Pancreas (tissue), 10 donors: ENCODE results near the gene S100B. TPM values are rescaled to one million over a fixed set of nuclear protein-coding genes. Genes with fewer than 3 reads are reported as not detected.

ENCODE experiments used
- ATAC-seq, 4 donors: fragments of 200-7000 bp; cut with Tn5 transposase; one replicate each; pipeline versions ENCODE4 v1.8.0 to v1.9.1; 2020; ENCODE audit warnings: mild to moderate bottlenecking in 4 of 4, moderate library complexity in 4 of 4
- DNase-seq, 6 donors: peaks; one replicate each; pipeline ENCODE4 v3.0.0-alpha.2; 2020
- FAIRE-seq: peaks from 2 replicates; lab custom pipeline; 2012; peaks lifted over from hg19 to GRCh38; lab: Jason Lieb, UNC
- H3K27ac ChIP-seq, 4 donors: fragments of 200-600 bp; sonication (generic); 1 replicate in 3 of 4; 2 replicates in 1 of 4; pipeline versions ENCODE4 v1.5.0 to v1.8.0; 2020
- H3K27me3 ChIP-seq, 4 donors: fragments of 200-600 bp; one replicate each; pipeline ENCODE4 v1.8.0; 2021
- H3K36me3 ChIP-seq, 3 donors: fragments of 200-600 bp; sonication (generic) in 1 of 3; one replicate each; pipeline versions ENCODE4 v1.5.0 to v1.8.0; 2020 to 2021
- H3K4me1 ChIP-seq, 3 donors: fragments of 200-600 bp; one replicate each; pipeline ENCODE4 v1.8.0; 2021
- H3K4me3 ChIP-seq, 4 donors: fragments of 200-600 bp; sonication (generic) in 2 of 4; one replicate each; pipeline versions ENCODE4 v1.5.0 to v1.8.0; 2020 to 2021
- H3K9me3 ChIP-seq, 4 donors: fragments of 200-600 bp; one replicate each; pipeline ENCODE4 v1.8.0; 2021
- WGBS, 2 donors: extraction: QIAGEN DNeasy Blood & Tissue Kit; methylation state at CpG; one replicate each; pipeline ENCODE4 v1.1.7; 2013; 5-methylcytosine and 5-hydroxymethylcytosine counted together
- intact Hi-C, 3 donors: fragments of 100-400 bp; cut with DNase I; formaldehyde crosslinking; loops; one replicate each; pipeline versions ENCODE4 v1.11.1 to v1.14.2; 2022
- polyA plus RNA-seq, 2 donors: library from polyadenylated mRNA; stranded (reverse); fragments of 200-250 nt; gene quantifications; one replicate each; pipeline ENCODE4 v1.2.3, GENCODE V29; 2013
- total RNA-seq, 6 donors: library from RNA; stranded (reverse); fragmentation: NEBNext Ultra II Directional in 4 of 6; extraction: Animal tissue kit (Norgen Biotek cat#: 25700) in 4 of 6; gene quantifications; one replicate each; pipeline versions ENCODE4 v1.2.1 to v1.2.4, GENCODE V29; 2021 to 2023
- TF ChIP-seq, protein P1 (sequence below), 4 donors: fragments of 200-600 bp; sonication (generic) in 3 of 4; IDR thresholded peaks; one replicate each; pipeline versions ENCODE4 v1.5.0 to v1.8.0; 2021; ENCODE audit warnings: antibody characterized with exemption in 4 of 4
- donor health status: healthy with polysubstance abuse.
- donor health status: DM: no; HTN: no; CAD: no; lungs with moderate emphysema.
- donor health status: DM: no; HTN: no; CAD: no.
- donor health status: control.
- donor health status: control.
- donor health status: Bipolar disorder and iron deficiency.
- donor health status: DM: yes; HTN: yes; CAD: no.
- donor health status: DM: no; HTN: no; CAD: no.
- donor health status: DM: no; HTN: no; CAD: no.
- donor health status: DM: yes; HTN: yes; CAD: no.

S100B gene
- total and polyA plus RNA-seq, 8 donors, result 0.46 to 10.8 (median 2.0) TPM

GRCh38 chr21:46551636-46552241, 53.1 kb downstream of the S100B start:
- H3K4me1 ChIP-seq, result no peaks in the 10 kb centered on the region
- peaks cover 0 to 6% (median 5%) of the 10 kb centered on the region in 3 donors for H3K36me3 ChIP-seq
- 91 to 94% methylated on average over 24 of the region's 24 CpGs for WGBS, 2 donors
- FAIRE-seq (no peak), DNase-seq (no peak), ATAC-seq (peak in 2 of 4 donors; percentile 55 to 70)
- no peaks in the 10 kb centered on the region for H3K27me3 ChIP-seq
- TF ChIP-seq, protein P1, sequence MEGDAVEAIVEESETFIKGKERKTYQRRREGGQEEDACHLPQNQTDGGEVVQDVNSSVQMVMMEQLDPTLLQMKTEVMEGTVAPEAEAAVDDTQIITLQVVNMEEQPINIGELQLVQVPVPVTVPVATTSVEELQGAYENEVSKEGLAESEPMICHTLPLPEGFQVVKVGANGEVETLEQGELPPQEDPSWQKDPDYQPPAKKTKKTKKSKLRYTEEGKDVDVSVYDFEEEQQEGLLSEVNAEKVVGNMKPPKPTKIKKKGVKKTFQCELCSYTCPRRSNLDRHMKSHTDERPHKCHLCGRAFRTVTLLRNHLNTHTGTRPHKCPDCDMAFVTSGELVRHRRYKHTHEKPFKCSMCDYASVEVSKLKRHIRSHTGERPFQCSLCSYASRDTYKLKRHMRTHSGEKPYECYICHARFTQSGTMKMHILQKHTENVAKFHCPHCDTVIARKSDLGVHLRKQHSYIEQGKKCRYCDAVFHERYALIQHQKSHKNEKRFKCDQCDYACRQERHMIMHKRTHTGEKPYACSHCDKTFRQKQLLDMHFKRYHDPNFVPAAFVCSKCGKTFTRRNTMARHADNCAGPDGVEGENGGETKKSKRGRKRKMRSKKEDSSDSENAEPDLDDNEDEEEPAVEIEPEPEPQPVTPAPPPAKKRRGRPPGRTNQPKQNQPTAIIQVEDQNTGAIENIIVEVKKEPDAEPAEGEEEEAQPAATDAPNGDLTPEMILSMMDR (IDR thresholded peaks at IDR 0.05), result no peak
- intact Hi-C loops, result no loop called here
- H3K4me3 ChIP-seq, result no peak overlapping the region
- peak overlapping the region in 2 of 4 donors; percentile 18 to 27 for H3K27ac ChIP-seq
- no peaks in the 10 kb centered on the region for H3K9me3 ChIP-seq

DNA sequence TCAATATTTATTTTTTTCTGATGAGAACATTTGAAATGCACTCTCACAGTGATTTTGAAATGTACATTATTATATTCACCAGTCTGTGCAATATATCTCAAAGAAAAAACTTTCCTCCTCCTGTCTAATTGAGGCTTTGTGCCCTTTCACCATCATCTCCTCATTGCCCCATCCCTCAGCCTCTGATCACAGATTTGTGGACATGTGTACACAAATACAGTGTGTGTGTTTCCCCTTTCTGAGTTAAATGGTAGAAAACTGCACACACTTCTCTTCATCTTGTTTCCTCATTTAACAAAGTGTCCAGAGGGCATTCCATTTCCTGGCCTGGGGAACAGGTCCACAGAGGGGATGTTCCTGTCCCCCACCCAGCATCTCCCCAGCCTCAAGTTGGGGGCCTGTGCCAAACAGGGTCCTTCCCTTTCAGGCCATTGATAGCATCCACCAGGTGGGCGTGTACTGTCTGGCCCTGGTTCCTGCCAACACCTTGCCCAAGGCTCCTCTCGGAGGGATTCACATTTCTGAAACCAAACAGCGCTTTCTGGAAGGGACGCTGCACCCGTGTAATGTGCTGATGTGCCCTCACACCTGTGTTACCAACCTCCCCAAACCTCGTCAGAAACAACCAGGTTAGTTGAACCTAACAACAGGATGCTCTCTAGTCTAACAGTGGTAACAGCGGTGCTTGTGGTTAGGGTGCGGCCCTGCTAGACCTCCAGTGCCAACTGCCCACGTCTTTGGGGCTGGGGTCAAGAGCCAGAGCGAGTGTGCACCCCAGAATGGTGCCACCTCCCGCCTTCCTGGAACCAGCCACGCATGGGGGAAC, 54.6 kb downstream of the S100B start:
- Histone ChIP-seq H3K27me3 (no peaks in the 10 kb centered on the region), H3K4me1 (no peaks in the 10 kb centered on the region), H3K27ac (no peak overlapping the region), H3K4me3 (no peak overlapping the region), H3K9me3 (no peaks in the 10 kb centered on the region), H3K36me3 (peaks cover 0 to 13% (median 12%) of the 10 kb centered on the region in 3 donors)
- intact Hi-C loops, result no loop called here
- DNase-seq, result no peak
- 91 to 94% methylated on average over 12 of the region's 12 CpGs for WGBS, 2 donors
- no peak for FAIRE-seq
- ATAC-seq, result no peak
- TF ChIP-seq, protein P1 (IDR thresholded peaks at IDR 0.05), result no peak

- DNase-seq (no peak), ATAC-seq (no peak), FAIRE-seq (no peak)
- Histone ChIP-seq H3K4me1 (no peaks in the 10 kb centered on the region), H3K4me3 (no peak overlapping the region), H3K36me3 (peaks cover 0 to 13% (median 7%) of the 10 kb centered on the region in 3 donors), H3K9me3 (no peaks in the 10 kb centered on the region), H3K27me3 (no peaks in the 10 kb centered on the region), H3K27ac (no peak overlapping the region)
- TF ChIP-seq, protein P1 (IDR thresholded peaks at IDR 0.05), result no peak
- intact Hi-C loops, result no loop called here
- WGBS, 2 donors, result 91 to 95% methylated on average over 18 of the region's 18 CpGs
Measured at GRCh38 chr21:46549650-46550049, 55.2 kb downstream of the S100B start.

Other genes starting within 250 kb of the S100B start
- 10 to 100 TPM; 12.1 to 26.3 (median 16.5) TPM for gene DIP2A, start 146.2 kb downstream of the S100B start, total RNA-seq
- gene DIP2A, start 146.2 kb downstream of the S100B start, polyA plus RNA-seq, result 10 to 100 TPM; 23.2 to 28.7 TPM
- gene PRMT2, start 30.6 kb upstream of the S100B start, total RNA-seq, result 10 to 100 TPM; 17.9 to 54.9 (median 23.6) TPM
- 10 to 100 TPM; 29.3 to 56.9 TPM for gene PRMT2, start 30.6 kb upstream of the S100B start, polyA plus RNA-seq